WERI-Rb-1 (cell line): ENCODE data around the gene SBNO1.

ENCODE experiments used
- DNase-seq: peaks from one replicate; pipeline ENCODE4 v3.0.0-alpha.2; 2020
- H3K27ac ChIP-seq: fragments of 250-450 bp; sonication (Bioruptor Pico); 2 replicates; pipeline ENCODE4 v1.5.1; 2020; ENCODE audit warnings: mild to moderate bottlenecking, moderate library complexity
- H3K27me3 ChIP-seq: fragments of 250-450 bp; sonication (Bioruptor Pico); 2 replicates; pipeline ENCODE4 v1.5.1; 2021; ENCODE audit warnings: mild to moderate bottlenecking, low read depth, moderate library complexity; ENCODE audit not compliant: insufficient read depth, severe bottlenecking
- H3K36me3 ChIP-seq: fragments of 250-450 bp; sonication (Bioruptor Pico); 2 replicates; pipeline ENCODE4 v1.5.1; 2020; ENCODE audit warnings: mild to moderate bottlenecking, moderate library complexity
- H3K4me3 ChIP-seq: 2 replicates; pipeline ENCODE4 v1.5.1; 2011; ENCODE audit warnings: low read depth, mild to moderate bottlenecking, control low read depth, low read length
- H3K9me3 ChIP-seq: fragments of 250-450 bp; sonication (Bioruptor Pico); 2 replicates; pipeline ENCODE4 v1.5.1; 2021; ENCODE audit warnings: mild to moderate bottlenecking, moderate library complexity; ENCODE audit not compliant: severe bottlenecking
- CTCF ChIP-seq: IDR thresholded peaks from 2 replicates; pipeline ENCODE4 v1.5.1; 2011; ENCODE audit warnings: low read depth, mild to moderate bottlenecking, control low read depth, inconsistent platforms, low read length

The SBNO1 gene

GRCh38 chr12:123367511-123367910 is 2.9 kb upstream of the SBNO1 start:
- H3K36me3 ChIP-seq: peaks cover 4% of the 10 kb centered on the region
- TF ChIP-seq CTCF: no peak

GRCh38 chr12:123365025-123365917 is 624 bp upstream of the SBNO1 start:
- peak; percentile 77 for TF ChIP-seq CTCF
- H3K36me3 ChIP-seq: peaks cover 15% of the 10 kb centered on the region
- DNase-seq: peak; percentile 99
- peak overlapping the region; percentile 97 for H3K4me3 ChIP-seq
- H3K27me3 ChIP-seq: no peaks in the 10 kb centered on the region
- H3K9me3 ChIP-seq: no peaks in the 10 kb centered on the region
- peak overlapping the region; percentile 86 for H3K27ac ChIP-seq

More at GRCh38 chr12:123367511-123367910, 2.9 kb upstream of the SBNO1 start:
- Histone ChIP-seq H3K4me3 (no peak overlapping the region), H3K9me3 (no peaks in the 10 kb centered on the region), H3K27me3 (no peaks in the 10 kb centered on the region), H3K27ac (no peak overlapping the region)
- no peak for DNase-seq

- H3K27ac ChIP-seq: peak overlapping the region; percentile 86
- no peaks in the 10 kb centered on the region for H3K9me3 ChIP-seq
- peak; percentile 18 for DNase-seq
- H3K36me3 ChIP-seq: peaks cover 21% of the 10 kb centered on the region
- H3K4me3 ChIP-seq: peak overlapping the region; percentile 97
- TF ChIP-seq CTCF: no peak
- no peaks in the 10 kb centered on the region for H3K27me3 ChIP-seq
Observed at GRCh38 chr12:123363740-123364531, 711 bp downstream of the SBNO1 start.

GRCh38 chr12:123363390-123363739 is 1.3 kb downstream of the SBNO1 start:
- no peak for TF ChIP-seq CTCF

GRCh38 chr12:123358035-123358434 is 6.6 kb downstream of the SBNO1 start:
- TF ChIP-seq CTCF: no peak
- Histone ChIP-seq H3K9me3 (no peaks in the 10 kb centered on the region), H3K27me3 (no peaks in the 10 kb centered on the region), H3K27ac (no peak overlapping the region), H3K4me3 (no peak overlapping the region), H3K36me3 (peaks cover 28% of the 10 kb centered on the region)
- DNase-seq: no peak

More at GRCh38 chr12:123363390-123363739, 1.3 kb downstream of the SBNO1 start:
- Histone ChIP-seq H3K36me3 (peaks cover 21% of the 10 kb centered on the region), H3K4me3 (peak overlapping the region; percentile 97), H3K27me3 (no peaks in the 10 kb centered on the region), H3K9me3 (no peaks in the 10 kb centered on the region), H3K27ac (no peak overlapping the region; the same call in 1 of the 2 replicates)
- DNase-seq: no peak
